GM19328 (cell line): ENCODE results near the gene GPM6B.
"Not testable (repeated sequence)": the region's sequence is repeated elsewhere in the genome, so short reads cannot be mapped to it uniquely, and the experiment has no call there.

ENCODE experiments used
- ATAC-seq: cut with Tn5 transposase; IDR thresholded peaks from one replicate; pipeline ENCODE4 v1.9.1; 2021; ENCODE audit warnings: mild to moderate bottlenecking, moderate library complexity; ENCODE audit not compliant: unreplicated experiment

The GPM6B gene

GRCh38 chrX:13732246-13733067, 84.4 kb downstream of the GPM6B start:
- ATAC-seq = no peak

GRCh38 chrX:13730523-13730922, 86.4 kb downstream of the GPM6B start:
- not testable (repeated sequence) for ATAC-seq

GRCh38 chrX:13726583-13726982, 90.3 kb downstream of the GPM6B start:
- not testable (repeated sequence) for ATAC-seq

- ATAC-seq = not testable (repeated sequence)
Measured at GRCh38 chrX:13724878-13725277, 92.0 kb downstream of the GPM6B start.

- ATAC-seq = no peak
Measured at GRCh38 chrX:13721819-13722519, 94.9 kb downstream of the GPM6B start.

- no peak for ATAC-seq
Measured at GRCh38 chrX:13721371-13721770, 95.5 kb downstream of the GPM6B start.
